T-helper 17 cell (primary cell): ENCODE results near the gene C16orf95. TPM values are rescaled to one million over a fixed set of nuclear protein-coding genes. Genes with fewer than 3 reads are reported as not detected.
"Not testable (repeated sequence)": the region's sequence is repeated elsewhere in the genome, so short reads cannot be mapped to it uniquely, and the experiment has no call there.

Source experiments
- ATAC-seq: fragments of 150-1000 bp; cut with Tn5 transposase; 2 replicates; pipeline ENCODE4 v1.10.0; 2021; ENCODE audit warnings: mild to moderate bottlenecking, moderate library complexity
- DNase-seq, 3 donors: peaks; one replicate each; pipeline versions ENCODE4 v3.0.0 to v3.0.0-alpha.2; 2020 to 2021
- H3K9me3 ChIP-seq: one replicate; pipeline ENCODE4 v1.7.0; 2013; ENCODE audit warnings: low read length, mild to moderate bottlenecking; ENCODE audit not compliant: control insufficient read depth, poor library complexity, severe bottlenecking
- H3K27ac Mint-ChIP-seq: one replicate; pipeline ENCODE4 v1.8.0; 2022; ENCODE audit warnings: mild to moderate bottlenecking, moderate library complexity, mixed read lengths
- H3K27me3 Mint-ChIP-seq: one replicate; pipeline ENCODE4 v1.8.0; 2022; ENCODE audit warnings: mixed read lengths
- H3K36me3 Mint-ChIP-seq: one replicate; pipeline ENCODE4 v1.8.0; 2022; ENCODE audit warnings: low read depth, mixed read lengths
- H3K4me1 Mint-ChIP-seq: one replicate; pipeline ENCODE4 v1.8.0; 2022; ENCODE audit warnings: mild to moderate bottlenecking, mixed read lengths
- H3K4me3 Mint-ChIP-seq: one replicate; pipeline ENCODE4 v1.8.0; 2022; ENCODE audit warnings: mild to moderate bottlenecking, moderate library complexity, mixed read lengths
- total RNA-seq, 4 donors: library from RNA in 2 of 4; stranded (reverse) in 2 of 4; gene quantifications; one replicate each; pipeline ENCODE4 v1.2.3 and lab custom pipeline; 2022 to 2026

C16orf95 gene
- total RNA-seq, 2 donors from 2014 or later = 2.0 to 2.6 TPM

- ATAC-seq (no peak), DNase-seq (no peak)
- H3K27ac Mint-ChIP-seq = no peak overlapping the region
- H3K9me3 ChIP-seq = no peaks in the 10 kb centered on the region
- H3K4me1 Mint-ChIP-seq = peaks cover 5% of the 10 kb centered on the region
- no peaks in the 10 kb centered on the region for H3K36me3 Mint-ChIP-seq
- H3K27me3 Mint-ChIP-seq = peaks cover 24% of the 10 kb centered on the region
- no peak overlapping the region for H3K4me3 Mint-ChIP-seq
These were observed 43.6 kb downstream of the C16orf95 start for GRCh38 chr16:87273471-87274030.

- H3K4me1 Mint-ChIP-seq = peaks cover 2% of the 10 kb centered on the region
- H3K9me3 ChIP-seq = no peaks in the 10 kb centered on the region
- H3K27me3 Mint-ChIP-seq = peaks cover 9% of the 10 kb centered on the region
- ATAC-seq (no peak), DNase-seq (no peak)
- H3K27ac Mint-ChIP-seq = no peak overlapping the region
- no peaks in the 10 kb centered on the region for H3K36me3 Mint-ChIP-seq
- no peak overlapping the region for H3K4me3 Mint-ChIP-seq
These were observed 45.9 kb downstream of the C16orf95 start for GRCh38 chr16:87271256-87271655.

GRCh38 chr16:87267566-87267965 lies 49.6 kb downstream of the C16orf95 start:
- Mint-ChIP-seq H3K36me3 (peaks cover 3% of the 10 kb centered on the region), H3K27me3 (peaks cover 6% of the 10 kb centered on the region)

GRCh38 chr16:87266846-87267245 lies 50.3 kb downstream of the C16orf95 start:
- Mint-ChIP-seq H3K36me3 (peaks cover 3% of the 10 kb centered on the region), H3K4me3 (no peak overlapping the region), H3K27ac (no peak overlapping the region), H3K27me3 (peaks cover 6% of the 10 kb centered on the region), H3K4me1 (peaks cover 4% of the 10 kb centered on the region)
- ATAC-seq (no peak), DNase-seq (no peak)
- H3K9me3 ChIP-seq = no peaks in the 10 kb centered on the region

More at GRCh38 chr16:87267566-87267965, 49.6 kb downstream of the C16orf95 start:
- no peak overlapping the region for H3K4me3 Mint-ChIP-seq
- no peaks in the 10 kb centered on the region for H3K9me3 ChIP-seq
- no peak for DNase-seq
- H3K4me1 Mint-ChIP-seq = peaks cover 4% of the 10 kb centered on the region
- no peak for ATAC-seq
- H3K27ac Mint-ChIP-seq = no peak overlapping the region

GRCh38 chr16:87265261-87265660 lies 51.9 kb downstream of the C16orf95 start:
- no peak for DNase-seq
- Mint-ChIP-seq H3K36me3 (peaks cover 3% of the 10 kb centered on the region), H3K4me3 (no peak overlapping the region), H3K27ac (no peak overlapping the region), H3K4me1 (peaks cover 4% of the 10 kb centered on the region), H3K27me3 (peaks cover 6% of the 10 kb centered on the region)
- H3K9me3 ChIP-seq = no peaks in the 10 kb centered on the region
- no peak for ATAC-seq

GRCh38 chr16:87264634-87265033 lies 52.6 kb downstream of the C16orf95 start:
- no peak overlapping the region for H3K4me3 Mint-ChIP-seq
- no peak for ATAC-seq

GRCh38 chr16:87263418-87264052 lies 53.7 kb downstream of the C16orf95 start:
- Mint-ChIP-seq H3K27me3 (peaks cover 6% of the 10 kb centered on the region), H3K4me1 (peaks cover 4% of the 10 kb centered on the region), H3K27ac (no peak overlapping the region), H3K36me3 (peaks cover 3% of the 10 kb centered on the region), H3K4me3 (no peak overlapping the region)
- ATAC-seq (no peak), DNase-seq (no peak)
- no peaks in the 10 kb centered on the region for H3K9me3 ChIP-seq

More at GRCh38 chr16:87264634-87265033, 52.6 kb downstream of the C16orf95 start:
- H3K9me3 ChIP-seq = no peaks in the 10 kb centered on the region
- Mint-ChIP-seq H3K27ac (no peak overlapping the region), H3K27me3 (peaks cover 6% of the 10 kb centered on the region), H3K36me3 (peaks cover 3% of the 10 kb centered on the region), H3K4me1 (peaks cover 4% of the 10 kb centered on the region)
- DNase-seq = no peak

GRCh38 chr16:87259431-87259830 lies 57.8 kb downstream of the C16orf95 start:
- Mint-ChIP-seq H3K36me3 (no peaks in the 10 kb centered on the region), H3K4me1 (no peaks in the 10 kb centered on the region), H3K27ac (no peak overlapping the region), H3K27me3 (no peaks in the 10 kb centered on the region), H3K4me3 (no peak overlapping the region)
- no peak for DNase-seq
- no peaks in the 10 kb centered on the region for H3K9me3 ChIP-seq
- no peak for ATAC-seq

GRCh38 chr16:87258653-87259052 lies 58.5 kb downstream of the C16orf95 start:
- not testable (repeated sequence) for H3K4me3 Mint-ChIP-seq, H3K27ac Mint-ChIP-seq, H3K36me3 Mint-ChIP-seq, H3K4me1 Mint-ChIP-seq, ATAC-seq, H3K27me3 Mint-ChIP-seq, H3K9me3 ChIP-seq, DNase-seq

GRCh38 chr16:87255866-87256265 lies 61.3 kb downstream of the C16orf95 start:
- no peak for ATAC-seq
- no peaks in the 10 kb centered on the region for H3K9me3 ChIP-seq
- no peak overlapping the region for H3K27ac Mint-ChIP-seq
- no peaks in the 10 kb centered on the region for H3K27me3 Mint-ChIP-seq
- DNase-seq = no peak
- no peaks in the 10 kb centered on the region for H3K36me3 Mint-ChIP-seq
- no peaks in the 10 kb centered on the region for H3K4me1 Mint-ChIP-seq
- H3K4me3 Mint-ChIP-seq = no peak overlapping the region

GRCh38 chr16:87254734-87255133 lies 62.5 kb downstream of the C16orf95 start:
- H3K4me3 Mint-ChIP-seq = no peak overlapping the region
- DNase-seq (no peak), ATAC-seq (no peak)
- H3K27ac Mint-ChIP-seq = no peak overlapping the region
- no peaks in the 10 kb centered on the region for H3K36me3 Mint-ChIP-seq
- H3K27me3 Mint-ChIP-seq = peaks cover 2% of the 10 kb centered on the region
- H3K4me1 Mint-ChIP-seq = peaks cover 2% of the 10 kb centered on the region
- no peaks in the 10 kb centered on the region for H3K9me3 ChIP-seq

GRCh38 chr16:87254296-87254695 lies 62.9 kb downstream of the C16orf95 start:
- ATAC-seq = no peak
- H3K4me3 Mint-ChIP-seq = no peak overlapping the region
- DNase-seq = no peak
- H3K9me3 ChIP-seq = no peaks in the 10 kb centered on the region
- H3K27ac Mint-ChIP-seq = no peak overlapping the region
- no peaks in the 10 kb centered on the region for H3K36me3 Mint-ChIP-seq
- H3K27me3 Mint-ChIP-seq = peaks cover 7% of the 10 kb centered on the region
- H3K4me1 Mint-ChIP-seq = peaks cover 2% of the 10 kb centered on the region

GRCh38 chr16:87253536-87253935 lies 63.7 kb downstream of the C16orf95 start:
- no peaks in the 10 kb centered on the region for H3K9me3 ChIP-seq

More at GRCh38 chr16:87253536-87253935, 63.7 kb downstream of the C16orf95 start:
- Mint-ChIP-seq H3K27me3 (peaks cover 8% of the 10 kb centered on the region), H3K27ac (no peak overlapping the region), H3K4me1 (peaks cover 2% of the 10 kb centered on the region), H3K36me3 (no peaks in the 10 kb centered on the region), H3K4me3 (no peak overlapping the region)
- DNase-seq (no peak), ATAC-seq (no peak)
